ENCODE data around the gene LZTS2. TPM values are rescaled to one million over a fixed set of nuclear protein-coding genes. Genes with fewer than 3 reads are reported as not detected.

The LZTS2 gene
- total and polyA plus RNA-seq, 2 experiments from 2014 or later = 27.6 to 88.3 TPM

GRCh38 chr10:101056365-101057151, 57.0 kb downstream of the LZTS2 start:
- H3K79me2 ChIP-seq (replicated peaks; ENCODE audit: insufficient read depth) = peaks cover 17% of the 10 kb centered on the region; the same call in 1 of the 2 replicates
- peaks cover 7% of the 10 kb centered on the region; the same call in 1 of the 2 replicates for H3K4me1 ChIP-seq (ENCODE audit: insufficient read depth)
- Mint-ChIP-seq H3K27ac (no peak overlapping the region), H3K4me3 (no peak overlapping the region), H3K9me3 (no peaks in the 10 kb centered on the region), H3K27me3 (ENCODE audit: insufficient read depth, low read depth, poor library complexity) (peaks cover 26% of the 10 kb centered on the region), H3K4me1 (peaks cover 7% of the 10 kb centered on the region; the same call in 2 of the 3 replicates), H3K36me3 (ENCODE audit: low read depth) (no peaks in the 10 kb centered on the region; the same call in 2 of the 3 replicates)
- H4K20me1 ChIP-seq (replicated peaks; ENCODE audit: insufficient read depth) = peaks cover 30% of the 10 kb centered on the region
- H3K9me2 ChIP-seq (ENCODE audit: insufficient read depth) = no peaks in the 10 kb centered on the region
- ATAC-seq (no peak), DNase-seq (ENCODE audit: low spot score) (no peak)
- H3K4me2 ChIP-seq = no peak overlapping the region
- no peak for TF ChIP-seq ZNF114 (CRISPR knock-in tag; IDR thresholded peaks at IDR 0.05)
- no peak overlapping the region for H3K4me3 ChIP-seq
- H3K27ac ChIP-seq (ENCODE audit: low read depth) = no peak overlapping the region
- H3F3A ChIP-seq (replicated peaks; ENCODE audit: low read depth) = peaks cover 6% of the 10 kb centered on the region; the same call in 1 of the 2 replicates
- peaks cover 25% of the 10 kb centered on the region for H3K27me3 ChIP-seq (ENCODE audit: insufficient read depth)
- H3K36me3 ChIP-seq (ENCODE audit: insufficient read depth) = no peaks in the 10 kb centered on the region
- H2AFZ ChIP-seq = no peak overlapping the region

MicroRNA genes within 50 kb of the gene (microRNA counts, 767-probe panel; counts per million panel counts)
- microRNA hsa-miR-608 = not detected

Small RNA genes lying within 50 kb of the gene (microRNA-seq; reads per million reads assigned to microRNA genes)
- gene MIR608 = not detected

Small RNA genes lying within 50 kb of the gene (small RNA-seq; reads per million reads assigned to genes)
- gene MIR608 (ENCODE audit: low replicate concordance) = not detected

Other genes starting within 250 kb of the LZTS2 start
- 12.1 and 22.1 TPM in 2 replicates for gene SLF2, start 86.8 kb upstream of the LZTS2 start, total RNA-seq (2014; rRNA removed; shearing (Covaris generic))
- 11.3 and 13.6 TPM in 2 replicates for gene SLF2, start 86.8 kb upstream of the LZTS2 start, polyA plus RNA-seq (2016; fragmentation: Nextera tagmentation; extraction: Ambion mirVana)
- 7.3 and 8.5 TPM in 2 replicates for gene SEMA4G, start 30.3 kb upstream of the LZTS2 start, total RNA-seq (2014; rRNA removed; shearing (Covaris generic))
- 5.3 and 6.3 TPM in 2 replicates for gene SEMA4G, start 30.3 kb upstream of the LZTS2 start, polyA plus RNA-seq (2016; fragmentation: Nextera tagmentation; extraction: Ambion mirVana)
- 60.4 and 76.9 TPM in 2 replicates for gene MRPL43, start 12.3 kb upstream of the LZTS2 start, total RNA-seq (2014; rRNA removed; shearing (Covaris generic))
- 124 and 126 TPM in 2 replicates for gene MRPL43, start 12.3 kb upstream of the LZTS2 start, polyA plus RNA-seq (2016; fragmentation: Nextera tagmentation; extraction: Ambion mirVana)
- 24.5 and 29.4 TPM in 2 replicates for gene TWNK, start 12.3 kb upstream of the LZTS2 start, total RNA-seq (2014; rRNA removed; shearing (Covaris generic))
- 11.4 and 12.2 TPM in 2 replicates for gene TWNK, start 12.3 kb upstream of the LZTS2 start, polyA plus RNA-seq (2016; fragmentation: Nextera tagmentation; extraction: Ambion mirVana)
- 1.7 and 2.3 TPM in 2 replicates for gene PDZD7, start 31.3 kb downstream of the LZTS2 start, total RNA-seq (2014; rRNA removed; shearing (Covaris generic))
- 1.5 and 1.7 TPM in 2 replicates for gene PDZD7, start 31.3 kb downstream of the LZTS2 start, polyA plus RNA-seq (2016; fragmentation: Nextera tagmentation; extraction: Ambion mirVana)
- gene SFXN3, start 31.4 kb downstream of the LZTS2 start, total RNA-seq (2014; rRNA removed; shearing (Covaris generic)) = 2.3 and 3.8 TPM in 2 replicates
- gene SFXN3, start 31.4 kb downstream of the LZTS2 start, polyA plus RNA-seq (2016; fragmentation: Nextera tagmentation; extraction: Ambion mirVana) = 0.68 and 0.73 TPM in 2 replicates
- 1.2 and 1.3 TPM in 2 replicates for gene KAZALD1, start 62.2 kb downstream of the LZTS2 start, total RNA-seq (2014; rRNA removed; shearing (Covaris generic))
- gene KAZALD1, start 62.2 kb downstream of the LZTS2 start, polyA plus RNA-seq (2016; fragmentation: Nextera tagmentation; extraction: Ambion mirVana) = 0.27 and 0.75 TPM in 2 replicates
- gene TLX1, start 131.5 kb downstream of the LZTS2 start, total RNA-seq (2014; rRNA removed; shearing (Covaris generic)) = not detected in 2 replicates
- not detected in 2 replicates for gene TLX1, start 131.5 kb downstream of the LZTS2 start, polyA plus RNA-seq (2016; fragmentation: Nextera tagmentation; extraction: Ambion mirVana)
- not detected in 2 replicates for gene LBX1, start 229.7 kb downstream of the LZTS2 start, total RNA-seq (2014; rRNA removed; shearing (Covaris generic))
- not detected in 2 replicates for gene LBX1, start 229.7 kb downstream of the LZTS2 start, polyA plus RNA-seq (2016; fragmentation: Nextera tagmentation; extraction: Ambion mirVana)